ENCODE results near the gene NECAB3. TPM values are rescaled to one million over a fixed set of nuclear protein-coding genes. Genes with fewer than 3 reads are reported as not detected.

The NECAB3 gene
- total RNA-seq, 1 donor from 2014 or later, result 19.5 TPM

- Histone ChIP-seq H3K9me3 (ENCODE audit: insufficient read depth, low read depth, low read length) (no peaks in the 10 kb centered on the region), H3K27ac (ENCODE audit: low read depth, low read length) (no peak overlapping the region), H2AFZ (ENCODE audit: low read depth, low read length) (no peak overlapping the region), H3K4me1 (ENCODE audit: insufficient read depth, low read length) (no peaks in the 10 kb centered on the region), H4K20me1 (ENCODE audit: insufficient read depth, low read length) (no peaks in the 10 kb centered on the region), H3K79me2 (ENCODE audit: insufficient read depth, low read length) (no peaks in the 10 kb centered on the region), H3K4me3 (ENCODE audit: insufficient read depth, low read depth, low read length) (no peak overlapping the region), H3K4me2 (ENCODE audit: low read length) (no peak overlapping the region), H3K36me3 (ENCODE audit: insufficient read depth, low read length) (no peaks in the 10 kb centered on the region), H3K27me3 (ENCODE audit: insufficient read depth, low read length) (peaks cover 2% of the 10 kb centered on the region), H3K9ac (ENCODE audit: low read length) (no peak overlapping the region)
- Mint-ChIP-seq H3K27ac (ENCODE audit: unreplicated experiment) (no peak overlapping the region), H3K9me3 (ENCODE audit: unreplicated experiment) (no peaks in the 10 kb centered on the region), H3K4me1 (ENCODE audit: low read depth, unreplicated experiment) (peaks cover 3% of the 10 kb centered on the region), H3K4me3 (ENCODE audit: unreplicated experiment) (no peak overlapping the region), H3K36me3 (ENCODE audit: low read depth, unreplicated experiment) (no peaks in the 10 kb centered on the region), H3K27me3 (ENCODE audit: low read depth, unreplicated experiment) (peaks cover 3% of the 10 kb centered on the region)
- FAIRE-seq, result no peak
- no peak for DNase-seq (ENCODE audit: low read depth)
- TF ChIP-seq CTCF (IDR thresholded peaks at IDR 0.05; ENCODE audit: insufficient read depth, low read depth, low read length) (no peak), EZH2 (IDR thresholded peaks at IDR 0.05; ENCODE audit: insufficient read depth, low read length) (no peak)
Observed at GRCh38 chr20:33657704-33658095, 16.5 kb downstream of the NECAB3 start.

GRCh38 chr20:33656783-33657703, 17.2 kb downstream of the NECAB3 start:
- peaks cover 2% of the 10 kb centered on the region for H3K4me1 Mint-ChIP-seq (ENCODE audit: low read depth, unreplicated experiment)
- peaks cover 3% of the 10 kb centered on the region for H3K27me3 Mint-ChIP-seq (ENCODE audit: low read depth, unreplicated experiment)
- Histone ChIP-seq H3K79me2 (ENCODE audit: insufficient read depth, low read length) (no peaks in the 10 kb centered on the region), H3K27me3 (ENCODE audit: insufficient read depth, low read length) (peaks cover 2% of the 10 kb centered on the region), H3K4me2 (ENCODE audit: low read length) (no peak overlapping the region), H4K20me1 (ENCODE audit: insufficient read depth, low read length) (no peaks in the 10 kb centered on the region), H3K36me3 (ENCODE audit: insufficient read depth, low read length) (no peaks in the 10 kb centered on the region), H3K9me3 (ENCODE audit: insufficient read depth, low read depth, low read length) (no peaks in the 10 kb centered on the region), H3K4me3 (ENCODE audit: insufficient read depth, low read depth, low read length) (no peak overlapping the region), H2AFZ (ENCODE audit: low read depth, low read length) (no peak overlapping the region), H3K4me1 (ENCODE audit: insufficient read depth, low read length) (no peaks in the 10 kb centered on the region), H3K9ac (ENCODE audit: low read length) (no peak overlapping the region), H3K27ac (ENCODE audit: low read depth, low read length) (no peak overlapping the region)
- no peak for TF ChIP-seq EZH2 (IDR thresholded peaks at IDR 0.05; ENCODE audit: insufficient read depth, low read length)
- no peak for TF ChIP-seq CTCF (IDR thresholded peaks at IDR 0.05; ENCODE audit: insufficient read depth, low read depth, low read length)
- no peaks in the 10 kb centered on the region for H3K36me3 Mint-ChIP-seq (ENCODE audit: low read depth, unreplicated experiment)
- no peak for DNase-seq (ENCODE audit: low read depth)
- H3K4me3 Mint-ChIP-seq (ENCODE audit: unreplicated experiment), result no peak overlapping the region
- H3K27ac Mint-ChIP-seq (ENCODE audit: unreplicated experiment), result no peak overlapping the region
- no peaks in the 10 kb centered on the region for H3K9me3 Mint-ChIP-seq (ENCODE audit: unreplicated experiment)
- FAIRE-seq, result no peak
